ENCODE results near the gene MGMT. TPM values are rescaled to one million over a fixed set of nuclear protein-coding genes. Genes with fewer than 3 reads are reported as not detected.

MGMT gene
- total and polyA plus RNA-seq, 9 donors, result 13.2 to 28.5 (median 15.8) TPM

- WGBS (ENCODE audit: insufficient coverage), result no CpG with 5 or more reads among the region's 2 CpGs
- no peaks in the 10 kb centered on the region for H3K27me3 ChIP-seq (ENCODE audit: control insufficient read depth, insufficient read depth, low read length)
Measured at GRCh38 chr10:129641351-129641750, 174.3 kb downstream of the MGMT start.

DNA sequence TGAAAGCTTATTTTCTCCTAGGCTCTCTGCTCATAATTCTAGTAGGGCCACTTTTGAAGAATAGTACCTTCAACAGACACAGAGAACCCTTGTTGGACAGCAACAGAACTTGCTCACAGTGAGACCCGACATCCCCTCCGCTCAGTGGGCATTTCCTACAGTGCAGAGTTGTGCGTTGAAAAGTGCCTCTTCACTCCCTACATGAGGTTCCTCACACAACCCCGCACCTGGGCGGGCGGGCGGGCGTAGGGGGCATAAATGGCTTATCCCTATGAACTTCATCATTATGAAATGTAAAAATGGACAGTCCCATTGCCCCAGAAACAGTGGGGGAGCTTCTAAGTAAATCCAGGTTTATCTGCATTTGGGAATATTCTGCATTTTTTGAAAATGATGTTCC lies 174.9 kb downstream of the MGMT start:
- Histone ChIP-seq H3K36me3 (ENCODE audit: control insufficient read depth, insufficient read depth, low read length) (no peaks in the 10 kb centered on the region), H3K27ac (ENCODE audit: low read length) (no peak overlapping the region), H3K27me3 (ENCODE audit: control insufficient read depth, insufficient read depth, low read length) (no peaks in the 10 kb centered on the region), H3K9me3 (replicated peaks; ENCODE audit: control insufficient read depth, low read depth, low read length) (no peaks in the 10 kb centered on the region), H3K4me3 (ENCODE audit: low read length) (no peak overlapping the region), H3K4me1 (ENCODE audit: control insufficient read depth, insufficient read depth, low read length) (no peaks in the 10 kb centered on the region)
- DNase-seq, result no peak
- no CpG with 5 or more reads among the region's 8 CpGs for WGBS (ENCODE audit: insufficient coverage)

More at GRCh38 chr10:129641351-129641750, 174.3 kb downstream of the MGMT start:
- H3K9me3 ChIP-seq (replicated peaks; ENCODE audit: control insufficient read depth, low read depth, low read length), result no peaks in the 10 kb centered on the region
- no peak for DNase-seq
- H3K4me1 ChIP-seq (ENCODE audit: control insufficient read depth, insufficient read depth, low read length), result no peaks in the 10 kb centered on the region
- H3K27ac ChIP-seq (ENCODE audit: low read length), result no peak overlapping the region
- H3K4me3 ChIP-seq (ENCODE audit: low read length), result no peak overlapping the region
- no peaks in the 10 kb centered on the region for H3K36me3 ChIP-seq (ENCODE audit: control insufficient read depth, insufficient read depth, low read length)

GRCh38 chr10:129642427-129642826 lies 175.4 kb downstream of the MGMT start:
- DNase-seq, result no peak
- no peaks in the 10 kb centered on the region for H3K36me3 ChIP-seq (ENCODE audit: control insufficient read depth, insufficient read depth, low read length)
- no peaks in the 10 kb centered on the region for H3K9me3 ChIP-seq (replicated peaks; ENCODE audit: control insufficient read depth, low read depth, low read length)
- no peak overlapping the region for H3K27ac ChIP-seq (ENCODE audit: low read length)
- no peaks in the 10 kb centered on the region for H3K4me1 ChIP-seq (ENCODE audit: control insufficient read depth, insufficient read depth, low read length)
- 81% methylated on average over 3 of the region's 3 CpGs for WGBS (ENCODE audit: insufficient coverage)
- H3K4me3 ChIP-seq (ENCODE audit: low read length), result no peak overlapping the region
- H3K27me3 ChIP-seq (ENCODE audit: control insufficient read depth, insufficient read depth, low read length), result no peaks in the 10 kb centered on the region

GRCh38 chr10:129643266-129643665 lies 176.2 kb downstream of the MGMT start:
- Histone ChIP-seq H3K36me3 (ENCODE audit: control insufficient read depth, insufficient read depth, low read length) (no peaks in the 10 kb centered on the region), H3K4me1 (ENCODE audit: control insufficient read depth, insufficient read depth, low read length) (no peaks in the 10 kb centered on the region), H3K4me3 (ENCODE audit: low read length) (no peak overlapping the region), H3K27ac (ENCODE audit: low read length) (no peak overlapping the region), H3K9me3 (replicated peaks; ENCODE audit: control insufficient read depth, low read depth, low read length) (no peaks in the 10 kb centered on the region), H3K27me3 (ENCODE audit: control insufficient read depth, insufficient read depth, low read length) (no peaks in the 10 kb centered on the region)
- WGBS (ENCODE audit: insufficient coverage), result 78% methylated on average over 8 of the region's 8 CpGs
- DNase-seq, result no peak

- no peaks in the 10 kb centered on the region for H3K4me1 ChIP-seq (ENCODE audit: control insufficient read depth, insufficient read depth, low read length)
- H3K27me3 ChIP-seq (ENCODE audit: control insufficient read depth, insufficient read depth, low read length), result no peaks in the 10 kb centered on the region
- WGBS (ENCODE audit: insufficient coverage), result 96% methylated on average over 11 of the region's 11 CpGs
- H3K27ac ChIP-seq (ENCODE audit: low read length), result no peak overlapping the region
- DNase-seq, result no peak
- no peaks in the 10 kb centered on the region for H3K9me3 ChIP-seq (replicated peaks; ENCODE audit: control insufficient read depth, low read depth, low read length)
- H3K36me3 ChIP-seq (ENCODE audit: control insufficient read depth, insufficient read depth, low read length), result no peaks in the 10 kb centered on the region
- H3K4me3 ChIP-seq (ENCODE audit: low read length), result no peak overlapping the region
Measured at GRCh38 chr10:129645487-129645886, 178.4 kb downstream of the MGMT start.

DNA sequence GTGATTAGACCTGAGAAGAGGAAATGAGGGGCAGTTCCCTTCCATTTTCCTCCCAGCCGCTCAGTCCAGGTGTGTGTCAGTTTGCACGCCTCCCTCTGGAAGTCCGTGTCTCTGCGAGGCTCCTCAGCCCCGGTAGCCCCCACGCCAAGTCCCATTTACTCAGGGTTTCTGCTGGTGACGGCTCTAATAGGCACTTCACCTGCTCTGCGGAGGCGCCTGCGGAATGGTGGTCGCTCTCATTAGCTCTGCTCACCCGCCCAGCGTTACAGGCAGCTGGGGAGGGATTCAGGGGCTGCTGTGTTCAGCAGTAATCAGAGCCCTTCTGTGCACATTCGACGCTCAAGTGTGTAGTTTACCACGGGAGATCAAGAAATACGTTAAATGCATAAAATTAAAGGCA lies 179.9 kb downstream of the MGMT start:
- DNase-seq, result no peak
- H3K9me3 ChIP-seq (replicated peaks; ENCODE audit: control insufficient read depth, low read depth, low read length), result no peaks in the 10 kb centered on the region
- H3K4me1 ChIP-seq (ENCODE audit: control insufficient read depth, insufficient read depth, low read length), result no peaks in the 10 kb centered on the region
- no peak overlapping the region for H3K4me3 ChIP-seq (ENCODE audit: low read length)
- no peak overlapping the region for H3K27ac ChIP-seq (ENCODE audit: low read length)
- WGBS (ENCODE audit: insufficient coverage), result 77% methylated on average over 17 of the region's 17 CpGs
- H3K36me3 ChIP-seq (ENCODE audit: control insufficient read depth, insufficient read depth, low read length), result no peaks in the 10 kb centered on the region
- no peaks in the 10 kb centered on the region for H3K27me3 ChIP-seq (ENCODE audit: control insufficient read depth, insufficient read depth, low read length)

DNA sequence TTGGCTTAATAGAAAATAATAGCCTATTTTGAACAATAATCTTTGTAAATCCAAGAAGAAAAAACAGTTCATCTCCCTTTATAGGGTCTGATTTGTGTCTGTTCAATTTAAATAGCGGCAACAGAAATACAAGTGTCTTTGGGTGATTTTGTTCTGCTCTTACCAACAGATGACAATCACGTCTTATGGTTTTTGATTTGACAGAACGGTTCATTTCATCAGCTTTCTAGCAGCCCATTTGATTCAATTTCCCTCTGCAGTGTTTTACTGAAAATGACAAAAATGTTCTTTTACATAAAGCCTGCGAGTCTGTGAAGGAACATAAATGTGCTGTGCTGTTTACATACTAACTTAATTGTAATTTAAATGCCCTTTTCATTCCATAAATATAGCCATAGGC lies 180.5 kb downstream of the MGMT start:
- Histone ChIP-seq H3K9me3 (replicated peaks; ENCODE audit: control insufficient read depth, low read depth, low read length) (no peaks in the 10 kb centered on the region), H3K27me3 (ENCODE audit: control insufficient read depth, insufficient read depth, low read length) (no peaks in the 10 kb centered on the region), H3K4me3 (ENCODE audit: low read length) (no peak overlapping the region), H3K36me3 (ENCODE audit: control insufficient read depth, insufficient read depth, low read length) (no peaks in the 10 kb centered on the region), H3K4me1 (ENCODE audit: control insufficient read depth, insufficient read depth, low read length) (peaks cover under 1% of the 10 kb centered on the region), H3K27ac (ENCODE audit: low read length) (no peak overlapping the region)
- DNase-seq, result no peak
- no CpG with 5 or more reads among the region's 4 CpGs for WGBS (ENCODE audit: insufficient coverage)

DNA sequence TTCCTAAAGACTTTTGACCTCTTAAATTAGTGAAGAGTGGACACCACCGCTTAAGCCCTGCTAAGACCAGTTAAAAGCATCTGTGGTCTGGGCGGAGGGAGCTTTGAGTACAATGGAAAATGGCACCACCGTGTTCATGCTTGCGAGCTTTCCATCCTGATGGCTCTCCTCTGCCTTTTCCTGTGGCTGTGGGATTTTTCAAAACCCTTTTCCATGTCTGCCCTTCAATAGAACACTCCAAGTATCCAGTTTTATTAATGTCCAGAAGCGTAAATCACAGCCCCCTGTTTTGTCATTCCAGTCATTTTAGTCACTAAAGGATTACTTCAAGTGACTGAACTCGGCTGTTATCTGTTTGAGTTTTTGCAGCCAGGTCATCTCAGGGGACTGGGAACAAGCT lies 181.8 kb downstream of the MGMT start:
- Histone ChIP-seq H3K4me3 (ENCODE audit: low read length) (no peak overlapping the region), H3K36me3 (ENCODE audit: control insufficient read depth, insufficient read depth, low read length) (no peaks in the 10 kb centered on the region), H3K9me3 (replicated peaks; ENCODE audit: control insufficient read depth, low read depth, low read length) (no peaks in the 10 kb centered on the region), H3K27ac (ENCODE audit: low read length) (no peak overlapping the region), H3K4me1 (ENCODE audit: control insufficient read depth, insufficient read depth, low read length) (peaks cover 2% of the 10 kb centered on the region), H3K27me3 (ENCODE audit: control insufficient read depth, insufficient read depth, low read length) (no peaks in the 10 kb centered on the region)
- WGBS (ENCODE audit: insufficient coverage), result 82% methylated on average over 2 of the region's 6 CpGs
- no peak for DNase-seq

DNA sequence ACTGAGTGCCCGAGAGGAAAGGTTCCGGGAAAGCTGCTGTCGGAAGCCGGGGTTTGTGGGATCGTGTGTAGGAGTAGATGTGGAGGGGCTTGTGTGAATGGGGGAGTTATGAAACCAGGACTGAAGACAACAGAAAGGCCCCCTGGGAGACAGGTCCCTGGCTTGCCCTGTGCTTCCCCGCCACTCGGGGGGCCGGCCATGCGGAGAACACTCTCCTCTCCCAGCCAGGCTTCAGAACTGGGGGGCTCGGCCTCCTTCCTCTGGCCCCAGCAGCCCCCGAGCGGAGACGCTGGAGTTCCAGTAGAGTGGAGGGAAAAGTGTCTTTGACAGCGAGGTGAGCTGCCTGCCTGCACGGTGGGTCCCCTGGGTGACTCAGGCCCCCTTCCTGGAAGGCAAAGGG lies 185.0 kb downstream of the MGMT start:
- no peaks in the 10 kb centered on the region for H3K9me3 ChIP-seq (replicated peaks; ENCODE audit: control insufficient read depth, low read depth, low read length)
- no peak for DNase-seq
- H3K36me3 ChIP-seq (ENCODE audit: control insufficient read depth, insufficient read depth, low read length), result no peaks in the 10 kb centered on the region
- 70% methylated on average over 7 of the region's 15 CpGs for WGBS (ENCODE audit: insufficient coverage)
- H3K27ac ChIP-seq (ENCODE audit: low read length), result no peak overlapping the region
- no peak overlapping the region for H3K4me3 ChIP-seq (ENCODE audit: low read length)
- peaks cover 2% of the 10 kb centered on the region for H3K4me1 ChIP-seq (ENCODE audit: control insufficient read depth, insufficient read depth, low read length)
- no peaks in the 10 kb centered on the region for H3K27me3 ChIP-seq (ENCODE audit: control insufficient read depth, insufficient read depth, low read length)

- WGBS (ENCODE audit: insufficient coverage), result 87% methylated on average over 19 of the region's 22 CpGs
- Histone ChIP-seq H3K27me3 (ENCODE audit: control insufficient read depth, insufficient read depth, low read length) (no peaks in the 10 kb centered on the region), H3K36me3 (ENCODE audit: control insufficient read depth, insufficient read depth, low read length) (no peaks in the 10 kb centered on the region), H3K4me1 (ENCODE audit: control insufficient read depth, insufficient read depth, low read length) (peaks cover 2% of the 10 kb centered on the region), H3K4me3 (ENCODE audit: low read length) (no peak overlapping the region), H3K27ac (ENCODE audit: low read length) (no peak overlapping the region), H3K9me3 (replicated peaks; ENCODE audit: control insufficient read depth, low read depth, low read length) (no peaks in the 10 kb centered on the region)
- DNase-seq, result no peak
Measured at GRCh38 chr10:129652521-129653201, 185.6 kb downstream of the MGMT start.

DNA sequence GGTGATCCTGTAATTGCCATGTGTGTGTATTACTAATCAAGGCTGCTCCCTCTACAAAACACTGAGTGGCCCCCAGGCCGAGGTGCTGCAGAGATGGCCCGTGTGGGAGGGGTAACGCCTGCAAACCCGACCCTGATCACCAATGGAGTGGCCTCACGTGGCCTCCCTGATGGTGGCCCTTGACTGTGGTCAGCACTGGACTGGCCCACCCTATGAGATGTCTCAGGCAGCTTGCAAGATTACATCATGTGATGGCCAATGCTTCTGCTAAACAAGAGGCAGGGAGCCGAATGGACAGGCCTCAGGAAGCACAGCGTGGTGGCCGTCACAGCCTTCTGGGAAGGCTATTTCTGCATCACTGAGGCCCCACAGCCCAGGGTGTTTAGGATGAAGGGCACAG lies 186.4 kb downstream of the MGMT start:
- no peak overlapping the region for H3K4me3 ChIP-seq (ENCODE audit: low read length)
- no peaks in the 10 kb centered on the region for H3K27me3 ChIP-seq (ENCODE audit: control insufficient read depth, insufficient read depth, low read length)
- H3K9me3 ChIP-seq (replicated peaks; ENCODE audit: control insufficient read depth, low read depth, low read length), result no peaks in the 10 kb centered on the region
- no peaks in the 10 kb centered on the region for H3K36me3 ChIP-seq (ENCODE audit: control insufficient read depth, insufficient read depth, low read length)
- no peak overlapping the region for H3K27ac ChIP-seq (ENCODE audit: low read length)
- DNase-seq, result no peak
- 92% methylated on average over 8 of the region's 8 CpGs for WGBS (ENCODE audit: insufficient coverage)
- peaks cover 2% of the 10 kb centered on the region for H3K4me1 ChIP-seq (ENCODE audit: control insufficient read depth, insufficient read depth, low read length)

Data from muscle of leg (tissue), 11 donors.